ENCODE measurements around the gene SUSD4. TPM values are rescaled to one million over a fixed set of nuclear protein-coding genes. Genes with fewer than 3 reads are reported as not detected.

The SUSD4 gene
- total and polyA plus RNA-seq, 9 of the 15 experiments (the other 6 are each of a cell fraction or from before 2014, with no cell fraction given), result 0.06 to 1.7 (median 0.09) TPM; not detected in 4

GRCh38 chr1:223243441-223244050 lies 120.4 kb downstream of the SUSD4 start (continued):
- no peak for TF ChIP-seq TSHZ1 (CRISPR knock-in tag; IDR thresholded peaks at IDR 0.05)
- no peak for TF ChIP-seq MYC (IDR thresholded peaks at IDR 0.05; ENCODE audit: low read depth, low read length)
- no peak for TF ChIP-seq MYC (CRISPR knock-in tag; IDR thresholded peaks at IDR 0.05; ENCODE audit: borderline replicate concordance, low read depth)
- no peak for TF ChIP-seq SLC30A9 (CRISPR knock-in tag; IDR thresholded peaks at IDR 0.05)
- no peak for TF ChIP-seq ZNF584 (CRISPR knock-in tag; IDR thresholded peaks at IDR 0.05; ENCODE audit: low read depth)
- no peak for TF ChIP-seq ZNF778 (CRISPR knock-in tag; IDR thresholded peaks at IDR 0.05)
- TF ChIP-seq TEAD2 (tag; IDR thresholded peaks at IDR 0.05), result no peak
- no peak for TF ChIP-seq BRCA1 (IDR thresholded peaks at IDR 0.05)
- TF ChIP-seq BRCA1 (CRISPR knock-in tag; IDR thresholded peaks at IDR 0.05), result no peak
- no peak for TF ChIP-seq ZNF444 (CRISPR knock-in tag; IDR thresholded peaks at IDR 0.05)
- TF ChIP-seq HLTF (IDR thresholded peaks at IDR 0.05), result no peak
- no peak for TF ChIP-seq CGGBP1 (CRISPR knock-in tag; IDR thresholded peaks at IDR 0.05)
- no peak for TF ChIP-seq MBD1 (CRISPR knock-in tag; IDR thresholded peaks at IDR 0.05)
- TF ChIP-seq MTA3 (IDR thresholded peaks at IDR 0.05; ENCODE audit: borderline replicate concordance), result no peak
- TF ChIP-seq SAFB2 (IDR thresholded peaks at IDR 0.05; ENCODE audit: borderline replicate concordance, low read depth, low read length, severe bottlenecking), result no peak
- no peak for TF ChIP-seq RBM39 (optimal IDR thresholded peaks at IDR 0.05; ENCODE audit: low read depth, low read length)
- no peak for TF ChIP-seq CREB5 (CRISPR knock-in tag; IDR thresholded peaks at IDR 0.05)
- TF ChIP-seq MEF2A (IDR thresholded peaks at IDR 0.05; ENCODE audit: control insufficient read depth, low read depth, low read length), result no peak
- TF ChIP-seq RCOR1 (IDR thresholded peaks at IDR 0.05; ENCODE audit: borderline replicate concordance in 1 of 2, low read depth in 2 of 2, low read length in 2 of 2), result peak in 1 of 2 experiments; percentile 72; a peak in 1 of 4 replicates
- no peak for TF ChIP-seq ZNF561 (CRISPR knock-in tag; conservative IDR thresholded peaks at IDR 0.05)
- no peak for TF ChIP-seq ZNF395 (CRISPR knock-in tag; IDR thresholded peaks at IDR 0.05)

Measured in K562 (cell line).